NCI-H2081 (cell line): Measurements from ENCODE around the gene EYA2.

Experiments used
- DNase-seq, 2 experiments: peaks; one replicate each; lab custom pipeline; 2025; lab: John Stamatoyannopoulos, UW

The EYA2 gene

GRCh38 chr20:47066484-47067270 is 172.0 kb downstream of the EYA2 start:
- no peak for DNase-seq

- no peak for DNase-seq
Measured at GRCh38 chr20:47067776-47068175, 173.1 kb downstream of the EYA2 start.

DNA sequence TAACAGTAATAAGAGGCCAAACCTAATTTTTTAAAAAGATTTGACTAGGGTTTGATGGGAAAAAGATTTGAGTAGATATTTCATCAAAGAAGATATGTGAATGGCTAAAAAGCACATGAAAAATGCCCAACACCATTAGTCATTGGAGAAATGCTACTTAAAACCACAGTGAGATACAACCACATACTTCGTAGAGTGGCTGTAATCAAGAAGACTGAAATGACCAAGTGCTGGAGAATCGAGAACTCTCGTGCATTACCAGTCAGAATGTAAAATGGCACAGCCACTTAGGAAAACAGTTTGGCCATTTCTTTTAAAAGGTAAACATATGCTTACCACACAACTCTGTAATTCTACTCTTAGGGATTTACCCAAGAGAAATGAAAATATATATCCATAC is 175.5 kb downstream of the EYA2 start:
- DNase-seq = no peak

DNA sequence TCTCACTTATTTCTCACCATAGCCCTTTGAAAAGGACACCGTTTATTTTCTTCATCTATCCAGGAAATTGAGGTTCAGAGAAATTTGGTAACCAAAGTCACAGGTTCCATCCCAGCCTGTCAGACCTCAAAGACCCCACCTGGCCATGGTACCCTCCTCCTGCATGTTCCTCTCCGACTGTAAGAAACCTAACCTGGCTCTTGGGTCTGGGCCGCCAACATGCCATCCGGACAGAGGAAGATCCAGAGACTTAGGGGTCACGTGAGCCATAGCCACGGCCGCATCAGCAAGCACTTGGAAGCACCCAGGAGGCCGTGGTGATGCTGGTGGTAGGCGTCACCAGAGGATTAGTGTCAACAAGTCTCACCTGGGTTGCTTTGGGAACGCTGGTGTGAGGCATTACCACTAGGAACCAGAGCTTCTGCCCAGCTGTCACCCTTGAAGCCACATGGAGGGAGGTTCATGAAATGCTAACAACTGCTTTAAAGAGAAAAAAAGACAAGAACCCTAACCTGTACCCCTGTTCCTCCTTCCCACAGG is 177.1 kb downstream of the EYA2 start:
- no peak for DNase-seq

- DNase-seq = no peak
Measured at GRCh38 chr20:47073766-47074475, 179.3 kb downstream of the EYA2 start.

DNA sequence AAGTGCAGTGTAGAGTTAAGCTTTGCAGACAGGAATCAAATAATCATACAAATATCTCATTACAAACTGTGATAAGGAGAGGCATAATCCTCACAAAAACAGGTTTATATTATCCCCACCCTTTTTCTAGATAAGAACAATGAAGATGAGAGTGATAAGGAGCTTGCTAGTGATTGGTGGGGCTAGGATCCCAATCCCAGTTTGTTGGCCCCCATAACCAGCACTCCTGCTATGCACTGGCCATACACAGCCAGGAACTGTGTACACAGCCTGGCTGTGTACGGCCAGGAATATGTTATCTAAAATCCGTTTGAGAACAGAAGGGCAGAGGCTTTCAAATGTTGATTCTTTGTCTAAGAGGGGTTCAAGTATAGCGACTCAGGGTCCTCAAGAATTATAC is 180.6 kb downstream of the EYA2 start:
- no peak for DNase-seq

GRCh38 chr20:47079047-47079446 is 184.4 kb downstream of the EYA2 start:
- DNase-seq = no peak

- DNase-seq = no peak
Measured at GRCh38 chr20:47080365-47080764, 185.7 kb downstream of the EYA2 start.

GRCh38 chr20:47086316-47086715 is 191.7 kb downstream of the EYA2 start:
- DNase-seq = no peak

- DNase-seq = no peak
Measured at GRCh38 chr20:47088335-47088734, 193.7 kb downstream of the EYA2 start.

- no peak for DNase-seq
Measured at GRCh38 chr20:47089151-47089550, 194.5 kb downstream of the EYA2 start.

- no peak for DNase-seq
Measured at GRCh38 chr20:47090835-47091234, 196.2 kb downstream of the EYA2 start.

- no peak for DNase-seq
Measured at GRCh38 chr20:47093320-47093966, 198.8 kb downstream of the EYA2 start.

- no peak for DNase-seq
Measured at GRCh38 chr20:47095690-47096089, 201.0 kb downstream of the EYA2 start.

DNA sequence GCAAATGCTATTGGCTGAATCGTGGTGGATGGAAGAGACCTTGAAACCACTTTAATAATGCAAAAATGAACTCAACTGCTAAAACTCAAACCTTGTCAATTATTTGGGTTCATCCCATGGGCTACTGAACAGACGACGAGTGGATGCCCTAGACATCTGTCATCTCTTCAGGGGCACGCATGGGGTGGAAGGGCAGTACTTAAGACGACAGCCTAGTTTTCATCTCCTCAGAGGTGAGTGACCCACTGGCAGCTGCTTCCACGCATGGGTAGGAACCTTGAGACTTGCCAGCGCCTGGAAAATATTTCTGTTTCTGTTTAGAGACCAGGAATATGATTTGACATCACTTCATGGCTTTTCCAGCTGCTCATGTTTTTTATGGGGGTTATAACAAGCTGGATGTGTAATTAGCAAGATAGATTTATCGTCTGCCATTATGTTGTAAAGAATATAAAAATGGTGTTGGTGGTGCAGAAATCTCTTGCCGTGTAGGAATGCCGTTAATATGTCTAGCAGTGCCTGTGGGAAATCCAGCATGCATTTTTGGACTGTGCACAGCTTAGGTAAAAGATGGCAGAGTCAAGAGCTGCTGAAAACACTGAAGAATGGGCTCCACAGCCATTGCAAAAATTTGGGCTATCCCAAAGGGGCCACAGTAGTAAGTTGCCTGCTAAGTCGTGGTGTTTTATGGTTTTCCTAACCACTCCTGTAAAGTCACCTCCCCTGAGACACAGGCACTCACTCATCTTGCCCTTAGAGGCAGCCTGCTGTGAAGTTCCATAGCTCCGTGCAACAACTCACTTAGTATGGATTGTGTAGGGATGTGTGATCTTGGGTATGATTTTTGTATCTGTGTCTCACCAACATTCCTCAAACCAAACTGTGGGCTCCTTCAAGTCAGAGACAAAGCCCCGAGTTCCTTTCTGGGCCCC is 203.3 kb downstream of the EYA2 start:
- DNase-seq = no peak

GRCh38 chr20:47099093-47099492 is 204.4 kb downstream of the EYA2 start:
- DNase-seq = no peak

DNA sequence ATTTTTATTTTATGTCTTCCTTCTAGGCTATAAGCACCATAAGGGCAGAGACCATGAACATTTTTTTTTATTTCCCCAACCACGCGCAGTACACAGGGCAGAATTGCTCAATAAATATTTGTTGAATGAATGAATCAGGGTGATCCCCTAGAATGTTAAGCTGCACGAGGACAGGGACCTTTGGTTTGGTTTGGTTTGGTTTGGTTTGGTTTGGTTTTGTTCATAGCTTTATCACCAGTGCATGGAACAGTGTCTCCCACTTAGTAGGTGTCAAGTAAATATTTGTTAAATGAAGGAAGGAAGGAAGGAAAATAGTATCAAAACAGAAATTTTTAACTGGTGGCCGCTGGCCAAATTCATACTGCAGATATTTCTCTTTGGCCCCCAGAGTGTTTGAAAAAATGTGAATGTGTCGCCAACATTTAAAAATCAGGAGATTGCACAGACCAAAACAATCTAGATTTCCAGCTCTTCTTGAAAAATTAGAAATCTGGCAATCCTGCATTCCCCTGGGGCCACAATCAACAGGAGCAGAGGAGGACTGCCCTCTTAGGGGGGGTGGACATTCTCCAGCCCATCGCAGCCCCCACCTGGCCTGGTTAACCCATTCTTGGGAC is 205.3 kb downstream of the EYA2 start:
- no peak for DNase-seq

- DNase-seq = no peak
Measured at GRCh38 chr20:47102629-47103028, 208.0 kb downstream of the EYA2 start.

DNA sequence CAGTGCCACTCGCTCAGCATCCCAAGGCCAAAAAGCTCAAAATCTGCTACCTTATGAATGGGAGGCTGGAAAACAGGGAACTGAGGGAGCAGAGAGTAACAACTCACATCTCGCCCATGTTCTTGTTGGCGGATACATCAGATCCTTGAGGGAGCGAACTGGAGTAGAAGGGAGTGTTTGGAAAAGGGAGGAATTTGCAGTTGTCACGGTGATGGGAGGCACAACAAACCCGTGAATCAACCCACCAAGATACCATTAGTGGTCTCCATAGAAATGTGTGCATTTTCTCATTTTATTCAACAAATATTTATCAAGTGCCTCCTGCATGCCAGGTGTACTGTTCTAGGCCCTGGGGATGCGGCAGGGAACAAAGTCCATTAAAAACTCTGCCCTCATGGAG is 212.1 kb downstream of the EYA2 start:
- DNase-seq = no peak

- DNase-seq = no peak
Measured at GRCh38 chr20:47108994-47109393, 214.4 kb downstream of the EYA2 start.

DNA sequence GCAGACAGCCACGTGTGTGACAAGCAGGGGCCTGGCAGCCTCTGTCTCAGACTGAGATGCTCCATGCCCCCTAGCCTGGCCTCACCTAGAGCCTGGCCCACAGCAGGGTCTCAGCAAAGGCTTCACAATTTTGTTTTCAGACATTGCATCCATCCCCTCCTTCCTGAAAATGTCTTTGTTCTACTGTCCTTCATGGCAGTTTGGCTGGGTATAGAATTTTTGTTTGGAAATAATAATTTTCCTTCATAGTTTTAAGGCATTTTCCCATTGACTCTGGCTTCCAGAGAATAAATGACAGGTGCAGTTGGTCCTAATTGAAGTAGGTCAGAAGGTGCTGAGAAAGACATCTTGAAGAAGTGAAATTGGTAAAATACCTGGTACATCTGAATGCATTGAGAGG is 216.2 kb downstream of the EYA2 start:
- DNase-seq = no peak
